Mucosa of stomach (tissue), 1 donor: ENCODE data around the gene PRR18.

Experiments
- H3K27me3 ChIP-seq: one replicate; pipeline ENCODE4 v1.7.0; 2013; ENCODE audit warnings: mild to moderate bottlenecking, low read length; ENCODE audit not compliant: control insufficient read depth, insufficient read depth
- H3K36me3 ChIP-seq: one replicate; pipeline ENCODE4 v1.7.0; 2013; ENCODE audit warnings: low read length; ENCODE audit not compliant: control insufficient read depth, insufficient read depth
- H3K4me1 ChIP-seq: one replicate; pipeline ENCODE4 v1.7.0; 2013; ENCODE audit warnings: mild to moderate bottlenecking, low read length; ENCODE audit not compliant: control insufficient read depth, insufficient read depth
- H3K4me3 ChIP-seq: one replicate; pipeline ENCODE4 v1.7.0; 2013; ENCODE audit warnings: low read length
- H3K9ac ChIP-seq: one replicate; pipeline ENCODE4 v1.7.0; 2013; ENCODE audit warnings: mild to moderate bottlenecking, low read length, moderate library complexity
- H3K9me3 ChIP-seq: one replicate; pipeline ENCODE4 v1.7.0; 2013; ENCODE audit warnings: mild to moderate bottlenecking, low read length, moderate library complexity; ENCODE audit not compliant: control insufficient read depth
- donor health status: Pancreatic carcinoma.

Gene PRR18

DNA sequence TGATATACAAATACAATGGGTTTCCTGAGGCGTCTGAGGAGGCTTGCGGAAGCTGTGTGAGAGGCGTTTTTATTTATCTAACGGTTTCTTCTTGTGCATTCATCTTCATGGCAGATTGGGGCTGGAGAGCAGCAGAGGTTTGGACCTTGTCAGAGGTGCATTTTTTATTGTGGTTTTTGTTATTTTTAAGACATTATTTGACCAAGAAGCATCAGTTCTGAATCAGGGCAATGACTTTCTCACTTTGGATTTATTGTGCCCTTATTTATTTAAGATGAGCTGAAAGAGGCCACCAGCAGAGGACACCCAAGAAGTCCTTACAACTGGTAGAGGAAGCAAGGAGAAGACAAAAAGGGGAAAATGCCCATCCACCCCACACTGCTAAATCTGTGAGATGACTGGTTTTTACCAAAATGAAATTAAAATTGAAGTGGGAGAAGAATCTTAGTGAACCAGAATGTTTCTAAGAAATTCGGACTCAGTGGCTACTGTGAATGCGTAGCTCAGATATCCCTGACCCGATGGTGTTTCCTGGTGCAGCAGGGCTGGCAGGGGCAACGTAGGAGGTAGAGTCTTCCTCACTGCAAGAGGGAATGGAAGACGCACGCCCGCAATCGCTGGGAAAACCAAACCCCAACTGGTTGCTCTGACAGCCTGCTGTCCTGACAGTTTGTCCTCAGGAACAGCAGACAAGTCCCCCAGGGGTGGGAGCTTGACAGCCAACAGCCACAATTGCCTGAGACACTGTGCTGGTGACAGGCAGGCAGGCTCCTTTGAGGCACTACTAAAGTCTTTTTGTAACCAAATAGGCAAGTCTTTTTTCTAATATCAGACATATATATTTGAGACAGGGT, 14.2 kb downstream of the PRR18 start:
- no peaks in the 10 kb centered on the region for H3K36me3 ChIP-seq
- no peak overlapping the region for H3K4me3 ChIP-seq
- peaks cover 5% of the 10 kb centered on the region for H3K27me3 ChIP-seq
- H3K9me3 ChIP-seq = no peaks in the 10 kb centered on the region
- H3K4me1 ChIP-seq = no peaks in the 10 kb centered on the region
- H3K9ac ChIP-seq = no peak overlapping the region

GRCh38 chr6:166289207-166290060, 18.8 kb downstream of the PRR18 start:
- no peaks in the 10 kb centered on the region for H3K9me3 ChIP-seq
- no peaks in the 10 kb centered on the region for H3K4me1 ChIP-seq
- no peak overlapping the region for H3K4me3 ChIP-seq
- no peak overlapping the region for H3K9ac ChIP-seq
- H3K36me3 ChIP-seq = no peaks in the 10 kb centered on the region
- no peaks in the 10 kb centered on the region for H3K27me3 ChIP-seq

GRCh38 chr6:166286839-166287271, 21.3 kb downstream of the PRR18 start:
- Histone ChIP-seq H3K9ac (no peak overlapping the region), H3K4me1 (no peaks in the 10 kb centered on the region), H3K36me3 (no peaks in the 10 kb centered on the region), H3K4me3 (no peak overlapping the region), H3K27me3 (no peaks in the 10 kb centered on the region), H3K9me3 (no peaks in the 10 kb centered on the region)

- Histone ChIP-seq H3K4me1 (no peaks in the 10 kb centered on the region), H3K36me3 (no peaks in the 10 kb centered on the region), H3K9ac (no peak overlapping the region), H3K9me3 (no peaks in the 10 kb centered on the region), H3K27me3 (peaks cover 3% of the 10 kb centered on the region), H3K4me3 (no peak overlapping the region)
Observed at GRCh38 chr6:166285233-166285632, 23.0 kb downstream of the PRR18 start.

DNA sequence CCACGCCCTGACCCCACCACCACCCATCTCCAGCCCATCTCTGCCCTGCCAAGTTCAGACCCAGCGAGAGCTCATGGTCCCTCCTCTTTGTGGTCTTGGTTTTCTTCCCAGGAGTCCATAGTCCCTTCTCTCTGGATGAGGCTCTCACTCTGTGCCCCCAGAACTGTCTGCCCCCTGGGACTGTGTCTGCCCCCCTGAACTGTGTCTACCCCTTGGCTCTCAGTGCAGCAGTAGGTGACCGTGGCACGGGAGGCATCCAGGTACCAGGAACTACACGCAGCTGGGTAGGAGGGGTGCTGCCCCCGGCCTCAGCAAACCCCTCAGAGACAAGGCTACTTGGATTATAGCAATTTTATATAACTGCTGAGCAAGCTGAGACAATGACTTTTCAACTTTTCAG, 23.6 kb downstream of the PRR18 start:
- Histone ChIP-seq H3K4me3 (no peak overlapping the region), H3K27me3 (peaks cover 3% of the 10 kb centered on the region), H3K4me1 (no peaks in the 10 kb centered on the region), H3K9me3 (no peaks in the 10 kb centered on the region), H3K9ac (no peak overlapping the region), H3K36me3 (no peaks in the 10 kb centered on the region)

DNA sequence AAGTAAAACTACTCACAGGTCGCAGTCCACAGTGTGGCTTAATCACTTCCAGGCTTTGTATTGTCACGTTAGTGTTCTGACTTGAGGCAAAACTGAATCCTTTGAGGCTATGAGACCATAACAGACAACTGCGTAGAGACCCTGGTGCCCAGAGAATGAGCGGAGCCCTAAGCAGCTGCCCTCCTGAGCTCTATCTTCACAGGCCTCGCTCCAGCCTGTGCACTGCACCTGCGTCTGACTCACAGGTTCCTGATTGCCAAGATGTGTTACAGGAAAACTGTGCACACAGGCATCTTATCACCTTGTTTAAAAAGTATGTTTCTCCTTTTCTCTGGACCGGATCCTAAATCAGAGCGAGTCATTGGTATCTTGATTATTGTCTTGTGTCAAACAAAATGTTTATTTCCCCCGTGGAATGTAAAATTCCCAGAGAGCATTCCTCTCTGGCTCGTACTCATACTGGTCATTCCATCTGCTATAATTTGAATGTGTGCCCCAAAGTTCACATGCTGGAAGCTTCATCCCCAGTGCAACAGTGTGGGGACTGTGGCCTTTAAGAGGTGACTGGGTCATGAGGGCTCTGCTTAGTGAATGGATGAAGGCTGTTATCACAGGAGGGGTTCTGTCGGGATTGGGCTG, 25.7 kb downstream of the PRR18 start:
- no peak overlapping the region for H3K4me3 ChIP-seq
- H3K9ac ChIP-seq = no peak overlapping the region
- no peaks in the 10 kb centered on the region for H3K36me3 ChIP-seq
- no peaks in the 10 kb centered on the region for H3K9me3 ChIP-seq
- no peaks in the 10 kb centered on the region for H3K4me1 ChIP-seq
- peaks cover 3% of the 10 kb centered on the region for H3K27me3 ChIP-seq

- no peaks in the 10 kb centered on the region for H3K36me3 ChIP-seq
- H3K27me3 ChIP-seq = peaks cover 3% of the 10 kb centered on the region
- no peak overlapping the region for H3K4me3 ChIP-seq
- no peak overlapping the region for H3K9ac ChIP-seq
- H3K9me3 ChIP-seq = no peaks in the 10 kb centered on the region
- no peaks in the 10 kb centered on the region for H3K4me1 ChIP-seq
Observed at GRCh38 chr6:166281104-166281503, 27.1 kb downstream of the PRR18 start.

GRCh38 chr6:166279393-166279679, 28.9 kb downstream of the PRR18 start:
- no peaks in the 10 kb centered on the region for H3K9me3 ChIP-seq
- peaks cover 12% of the 10 kb centered on the region for H3K27me3 ChIP-seq
- H3K9ac ChIP-seq = no peak overlapping the region
- H3K36me3 ChIP-seq = no peaks in the 10 kb centered on the region
- H3K4me3 ChIP-seq = no peak overlapping the region
- H3K4me1 ChIP-seq = peaks cover 3% of the 10 kb centered on the region

DNA sequence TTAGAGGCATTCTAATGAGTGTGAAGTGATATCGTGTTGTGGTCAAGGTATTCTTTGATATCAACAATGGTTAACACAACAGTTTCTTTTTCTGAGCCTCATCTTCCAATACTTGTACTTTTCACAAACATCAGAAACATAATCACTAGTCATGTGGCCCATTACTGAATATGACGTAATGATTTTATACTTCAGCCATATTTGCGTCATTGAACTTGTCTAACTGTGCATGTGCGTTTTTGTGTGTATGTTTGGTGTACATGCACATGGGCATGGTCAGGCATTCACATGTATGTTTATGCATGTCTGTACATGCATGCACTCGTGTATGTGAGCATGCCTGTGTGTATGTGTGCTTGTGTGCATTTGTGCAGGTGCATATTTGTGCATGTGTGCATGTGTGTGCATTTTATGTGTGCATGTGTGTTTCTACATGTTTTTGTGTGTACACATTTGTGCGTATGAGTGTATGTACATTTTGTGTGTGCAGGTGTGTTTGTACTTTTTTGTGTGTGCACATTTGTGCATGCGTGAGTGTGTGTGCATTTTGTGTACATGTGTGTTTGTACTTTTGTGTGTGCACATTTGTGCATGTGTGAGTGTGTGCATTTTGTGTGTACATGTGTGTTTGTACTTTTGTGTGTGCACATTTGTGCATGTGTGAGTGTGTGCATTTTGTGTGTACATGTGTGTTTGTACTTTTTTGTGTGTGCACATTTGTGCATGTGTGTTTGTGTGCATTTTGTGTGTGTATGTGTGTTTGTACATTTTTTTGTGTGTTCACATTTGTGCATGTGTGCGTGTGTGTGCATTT, 29.4 kb downstream of the PRR18 start:
- Histone ChIP-seq H3K9ac (no peak overlapping the region), H3K4me3 (no peak overlapping the region), H3K9me3 (no peaks in the 10 kb centered on the region), H3K4me1 (peaks cover 3% of the 10 kb centered on the region), H3K27me3 (peaks cover 12% of the 10 kb centered on the region), H3K36me3 (no peaks in the 10 kb centered on the region)

DNA sequence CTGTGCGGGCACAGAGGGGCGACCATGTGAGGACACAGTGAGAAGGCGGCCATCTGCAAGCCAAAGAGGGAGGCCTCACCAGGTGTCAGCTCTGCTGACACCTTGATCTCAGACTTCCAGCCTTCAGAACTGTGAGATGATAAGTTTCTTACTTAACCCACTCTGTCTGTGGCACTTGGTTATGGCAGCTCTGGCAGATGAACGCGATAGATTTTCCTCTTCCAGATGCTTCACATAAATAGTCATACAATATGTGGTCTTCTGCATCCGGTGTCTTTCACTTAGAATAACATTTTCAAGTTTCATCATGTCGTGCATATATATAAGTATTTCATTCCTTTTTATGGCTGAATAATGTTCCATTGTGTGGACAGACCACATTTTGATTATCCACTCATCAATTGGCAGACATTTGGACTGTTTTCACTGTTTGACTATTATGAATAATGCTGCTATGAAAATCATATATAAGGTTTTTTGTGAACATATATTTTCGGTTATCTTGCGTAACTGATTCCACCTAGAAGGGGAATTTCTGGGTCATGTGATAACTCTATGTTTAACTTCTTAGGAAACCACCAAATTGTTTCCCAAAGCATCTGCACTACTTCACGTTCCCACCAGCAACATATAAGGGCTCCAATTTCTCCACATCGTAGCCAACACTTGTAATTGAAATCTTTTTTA, 30.2 kb downstream of the PRR18 start:
- Histone ChIP-seq H3K9ac (no peak overlapping the region), H3K4me1 (peaks cover 3% of the 10 kb centered on the region), H3K9me3 (no peaks in the 10 kb centered on the region), H3K36me3 (no peaks in the 10 kb centered on the region), H3K4me3 (no peak overlapping the region), H3K27me3 (peaks cover 12% of the 10 kb centered on the region)

GRCh38 chr6:166277018-166277417, 31.2 kb downstream of the PRR18 start:
- Histone ChIP-seq H3K36me3 (no peaks in the 10 kb centered on the region), H3K9me3 (no peaks in the 10 kb centered on the region), H3K4me1 (peaks cover 3% of the 10 kb centered on the region), H3K9ac (no peak overlapping the region), H3K4me3 (no peak overlapping the region), H3K27me3 (peaks cover 12% of the 10 kb centered on the region)
